Activated naive CD4-positive, alpha-beta T cell treated with anti-CD3 and anti-CD28 coated beads, Interleukin-2, amount 50 U/mL, for 72 hours (primary cell): ENCODE results near the gene NFYC. TPM values are rescaled to one million over a fixed set of nuclear protein-coding genes. Genes with fewer than 3 reads are reported as not detected.
A peak's percentile ranks its signal among the peaks of the same experiment; 100 is the strongest.

ENCODE experiments used
- ATAC-seq, 2 donors: fragments of 150-1000 bp; cut with Tn5 transposase; 2 replicates each; pipeline ENCODE4 v1.10.0; 2021; ENCODE audit warnings: mild to moderate bottlenecking in 2 of 2, moderate library complexity in 2 of 2
- DNase-seq, 2 donors: peaks; one replicate each; pipeline ENCODE4 v3.0.0; 2021 to 2022; ENCODE audit warnings: low spot score in 2 of 2
- H3K27ac Mint-ChIP-seq, 2 donors: one replicate each; pipeline ENCODE4 v1.8.0; 2022; ENCODE audit warnings: mild to moderate bottlenecking in 2 of 2, mixed read lengths in 2 of 2
- H3K36me3 Mint-ChIP-seq, 2 donors: one replicate each; pipeline ENCODE4 v1.8.0; 2022; ENCODE audit warnings: mixed read lengths in 2 of 2
- H3K9me3 Mint-ChIP-seq, 2 donors: one replicate each; pipeline ENCODE4 v1.8.0; 2022; ENCODE audit warnings: mixed read lengths in 2 of 2
- total RNA-seq, 2 donors: library from RNA; stranded (reverse); gene quantifications; one replicate each; pipeline ENCODE4 v1.2.3, GENCODE V29; 2022

NFYC gene
- total RNA-seq, 2 donors from 2014 or later: 58.9 to 62.5 TPM

DNA sequence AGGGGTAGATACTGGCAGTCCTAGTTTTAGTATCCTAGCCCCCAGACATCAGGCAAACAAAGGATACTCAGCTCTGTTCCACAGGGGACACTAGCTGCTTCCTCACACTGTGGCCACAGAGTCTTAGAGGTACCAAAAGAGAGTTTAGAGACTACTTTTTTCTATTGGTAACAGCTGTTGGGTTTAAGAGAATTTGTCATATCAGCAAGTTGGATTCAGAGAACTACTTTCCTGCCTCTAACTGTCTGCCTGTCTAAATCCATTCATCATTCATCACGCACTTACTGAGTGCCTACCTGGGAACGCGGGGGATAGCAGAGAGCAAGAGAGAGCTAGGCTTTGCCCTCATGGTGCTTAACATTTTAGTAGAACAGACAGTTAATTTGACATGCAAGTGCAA is 65.0 kb downstream of the NFYC start:
- no peak for DNase-seq
- Mint-ChIP-seq H3K36me3 (peaks cover 8 to 20% of the 10 kb centered on the region in 2 donors), H3K27ac (peak overlapping the region in 1 of 2 donors; percentile 53), H3K9me3 (no peaks in the 10 kb centered on the region)
- no peak for ATAC-seq

DNA sequence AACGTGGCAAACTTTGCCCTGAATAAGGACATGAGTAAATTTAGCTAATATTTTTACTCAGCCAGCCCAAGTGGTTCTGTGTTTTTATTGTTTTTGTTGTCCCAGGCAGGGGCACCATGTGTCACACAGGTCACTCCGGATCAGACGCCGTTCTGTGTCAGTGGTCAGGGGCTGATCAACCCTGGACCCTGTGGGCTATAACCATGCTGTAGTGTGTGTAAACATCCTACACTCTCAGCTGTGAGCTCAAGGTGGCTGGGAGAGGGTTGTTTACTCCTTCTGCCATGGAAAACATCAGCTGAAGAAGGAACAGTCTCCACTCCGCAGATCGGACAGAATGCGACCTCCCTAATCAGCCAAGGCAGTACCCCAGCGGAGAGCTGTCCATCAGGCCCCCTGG is 65.6 kb downstream of the NFYC start:
- H3K27ac Mint-ChIP-seq: peak overlapping the region in 1 of 2 donors; percentile 53
- peaks cover 8 to 20% of the 10 kb centered on the region in 2 donors for H3K36me3 Mint-ChIP-seq
- no peak for ATAC-seq
- H3K9me3 Mint-ChIP-seq: no peaks in the 10 kb centered on the region
- DNase-seq: no peak

DNA sequence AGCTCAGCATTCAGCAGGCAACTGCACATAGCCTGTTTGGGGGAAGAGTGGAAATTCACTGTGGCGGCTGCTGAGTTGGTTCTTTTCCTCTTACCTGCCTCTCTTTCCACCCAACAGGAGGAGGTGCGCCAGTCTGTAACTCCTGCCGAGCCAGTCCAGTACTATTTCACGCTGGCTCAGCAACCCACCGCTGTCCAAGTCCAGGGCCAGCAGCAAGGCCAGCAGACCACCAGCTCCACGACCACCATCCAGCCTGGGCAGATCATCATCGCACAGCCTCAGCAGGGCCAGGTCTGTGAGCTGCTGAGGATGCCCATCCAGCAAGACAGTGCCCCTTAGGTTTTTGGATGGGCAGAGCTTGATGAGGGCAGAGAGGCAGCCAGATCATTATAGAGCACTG is 66.5 kb downstream of the NFYC start:
- H3K36me3 Mint-ChIP-seq: peaks cover 13 to 20% of the 10 kb centered on the region in 2 donors
- no peak for DNase-seq
- ATAC-seq: no peak
- no peaks in the 10 kb centered on the region for H3K9me3 Mint-ChIP-seq
- H3K27ac Mint-ChIP-seq: peak overlapping the region in 1 of 2 donors; percentile 50

DNA sequence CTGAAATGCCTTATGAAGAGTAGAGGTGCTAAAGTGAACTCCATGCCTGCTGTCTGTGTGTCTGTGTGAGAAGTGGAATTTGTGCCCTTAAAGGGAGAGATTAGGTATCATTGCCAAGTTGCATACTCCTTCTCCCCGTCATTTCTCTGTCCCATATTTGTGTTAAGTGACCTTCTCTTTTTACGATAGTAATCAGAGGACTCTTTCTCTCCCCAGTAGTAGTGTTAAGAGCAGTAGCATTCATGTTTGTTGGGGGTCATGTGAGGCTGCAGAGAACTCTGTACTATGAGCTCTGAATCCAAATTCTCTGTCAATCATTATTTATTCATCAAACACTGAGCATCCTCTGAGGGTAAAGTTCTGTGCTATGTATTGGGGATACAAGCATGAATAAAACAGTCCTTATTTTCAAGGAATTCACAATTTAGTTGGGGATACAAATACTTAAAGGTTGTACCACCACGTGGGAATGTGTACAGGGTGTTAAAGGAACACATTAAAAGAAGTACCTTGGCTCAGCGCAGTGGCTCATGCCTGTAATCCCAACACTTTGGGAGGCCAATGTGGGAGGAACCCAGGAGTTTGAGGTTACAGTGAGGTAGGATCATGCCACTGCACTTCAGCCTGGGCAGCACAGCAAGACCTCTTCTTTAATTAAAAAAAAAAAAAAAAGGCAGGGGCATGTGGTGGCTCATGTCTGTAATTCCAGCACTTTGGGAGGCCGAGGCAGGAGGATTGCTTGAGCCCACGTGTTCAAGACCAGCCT is 67.3 kb downstream of the NFYC start:
- DNase-seq: no peak
- H3K27ac Mint-ChIP-seq: peak overlapping the region in 1 of 2 donors; percentile 58
- ATAC-seq: no peak
- H3K36me3 Mint-ChIP-seq: peaks cover 13 to 20% of the 10 kb centered on the region in 2 donors
- no peaks in the 10 kb centered on the region for H3K9me3 Mint-ChIP-seq

DNA sequence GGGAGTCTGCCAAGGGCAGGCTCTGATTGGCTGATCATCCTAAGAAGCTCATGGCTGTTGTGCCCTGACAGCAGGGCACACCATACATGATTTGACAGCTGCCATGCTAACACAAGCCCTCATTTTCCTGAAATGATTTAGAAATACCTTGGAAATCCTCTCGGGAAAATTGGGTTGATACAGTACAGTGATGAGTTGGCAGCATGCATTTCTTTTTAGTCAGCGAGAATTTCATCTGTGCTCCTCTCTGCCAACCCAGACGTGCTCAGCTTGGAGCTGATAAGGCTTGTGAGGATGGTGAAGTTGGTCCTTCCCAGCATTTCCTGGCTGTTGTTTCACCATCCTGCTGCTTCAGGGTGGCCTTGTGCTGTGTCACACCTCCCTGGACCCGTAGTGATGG is 69.5 kb downstream of the NFYC start:
- no peak overlapping the region for H3K27ac Mint-ChIP-seq
- no peaks in the 10 kb centered on the region for H3K9me3 Mint-ChIP-seq
- H3K36me3 Mint-ChIP-seq: peaks cover 14 to 16% of the 10 kb centered on the region in 2 donors
- DNase-seq: no peak
- ATAC-seq: no peak

DNA sequence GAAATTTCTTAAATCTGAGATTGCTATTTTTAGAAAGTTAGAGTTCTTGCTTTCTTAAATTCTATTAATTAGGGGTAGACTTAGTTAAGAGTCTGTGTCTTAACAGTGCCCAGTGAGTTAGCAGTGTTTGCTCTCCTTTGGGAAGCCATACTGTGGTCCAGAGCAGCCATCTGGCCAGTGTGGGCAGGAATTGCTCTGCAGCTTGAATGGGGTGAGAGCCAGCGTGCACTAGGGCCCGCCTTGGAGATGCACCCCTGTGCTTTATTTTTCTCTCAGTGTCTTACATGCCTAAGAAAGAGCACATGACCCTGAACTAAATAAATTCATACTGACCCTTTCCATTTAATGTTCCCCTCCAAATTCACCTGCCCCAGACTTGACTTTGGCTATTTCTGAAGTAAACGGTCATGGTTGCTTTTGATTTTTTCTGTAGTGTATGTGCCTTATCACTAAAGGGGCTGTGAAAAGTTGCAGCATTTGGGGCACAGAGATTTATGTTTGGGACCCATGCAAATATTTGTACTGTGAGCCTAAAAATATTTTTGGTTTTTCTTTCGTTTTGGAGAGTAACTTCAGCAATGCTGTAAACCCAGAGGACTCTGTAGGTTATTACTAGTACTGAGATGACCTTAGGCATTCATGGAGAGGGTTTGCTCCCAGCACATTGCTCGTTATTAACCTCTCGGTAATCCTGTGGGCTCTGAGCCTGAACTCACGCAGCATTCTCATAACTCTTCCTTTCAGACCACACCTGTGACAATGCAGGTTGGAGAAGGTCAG is 70.8 kb downstream of the NFYC start:
- Mint-ChIP-seq H3K9me3 (no peaks in the 10 kb centered on the region), H3K27ac (no peak overlapping the region), H3K36me3 (peaks cover 19 to 25% of the 10 kb centered on the region in 2 donors)
- no peak for DNase-seq
- ATAC-seq: no peak

DNA sequence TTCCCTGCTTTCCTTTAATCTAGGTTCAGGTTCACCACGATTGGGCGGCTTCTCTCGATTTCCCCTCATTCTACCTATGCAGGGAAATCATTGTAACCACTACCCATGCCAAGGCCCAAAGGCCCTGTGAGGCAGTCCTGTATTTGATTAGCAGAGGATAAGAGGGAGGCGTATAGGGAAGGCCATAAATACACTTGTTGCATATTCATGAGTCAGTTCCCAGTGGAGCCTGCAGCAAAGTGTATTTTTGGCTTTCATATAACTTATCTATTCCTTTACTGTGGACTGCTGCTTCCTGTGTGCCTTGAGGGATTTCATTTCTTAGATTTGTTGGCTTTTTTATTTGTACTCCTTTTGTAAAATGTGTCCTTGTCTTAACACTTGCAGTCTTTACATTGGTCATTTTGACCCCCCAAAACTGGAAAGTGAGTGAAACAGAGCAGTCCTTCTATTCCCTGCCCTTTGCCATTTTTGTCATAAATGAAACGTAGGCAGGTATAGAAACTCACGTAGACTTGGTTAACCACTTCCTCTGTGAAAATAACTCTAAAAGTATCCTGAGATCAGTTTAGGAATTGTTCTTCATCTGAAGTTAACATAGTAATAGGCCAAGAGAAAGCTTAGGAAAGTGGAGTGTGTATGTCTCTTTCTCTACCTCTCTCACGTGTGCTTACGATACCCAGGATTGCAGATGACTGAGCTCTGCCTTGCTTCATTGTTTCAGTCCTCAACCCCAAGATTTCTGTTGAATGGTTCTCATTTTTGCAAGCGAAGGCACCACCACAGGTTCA is 72.4 kb downstream of the NFYC start:
- Mint-ChIP-seq H3K27ac (peak overlapping the region; percentile 83 to 92), H3K36me3 (peaks cover 20 to 25% of the 10 kb centered on the region in 2 donors), H3K9me3 (no peaks in the 10 kb centered on the region)
- DNase-seq: no peak
- ATAC-seq: peak; percentile 88 to 89

DNA sequence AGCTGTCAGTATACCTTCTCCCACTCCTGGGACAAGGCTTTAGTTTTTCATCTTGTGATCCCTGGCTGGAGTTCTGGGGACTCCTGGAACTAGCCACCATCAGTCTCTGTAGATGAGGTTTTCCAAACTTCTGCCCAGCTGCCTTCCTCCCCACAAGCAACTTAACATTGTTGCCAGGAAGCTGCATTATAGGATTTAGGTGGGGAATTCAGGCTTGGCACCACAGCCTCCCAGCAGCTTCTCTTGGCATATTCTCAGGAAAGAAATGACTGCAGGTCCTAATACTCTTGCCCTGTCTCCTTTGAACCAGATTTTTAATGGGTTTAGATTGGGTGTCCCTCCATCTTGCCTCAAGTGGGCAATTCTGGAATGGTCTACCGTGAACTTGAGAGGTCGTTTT is 73.5 kb downstream of the NFYC start:
- Mint-ChIP-seq H3K27ac (peak overlapping the region; percentile 22 to 83), H3K9me3 (no peaks in the 10 kb centered on the region), H3K36me3 (peaks cover 14 to 25% of the 10 kb centered on the region in 2 donors)
- no peak for DNase-seq
- no peak for ATAC-seq

DNA sequence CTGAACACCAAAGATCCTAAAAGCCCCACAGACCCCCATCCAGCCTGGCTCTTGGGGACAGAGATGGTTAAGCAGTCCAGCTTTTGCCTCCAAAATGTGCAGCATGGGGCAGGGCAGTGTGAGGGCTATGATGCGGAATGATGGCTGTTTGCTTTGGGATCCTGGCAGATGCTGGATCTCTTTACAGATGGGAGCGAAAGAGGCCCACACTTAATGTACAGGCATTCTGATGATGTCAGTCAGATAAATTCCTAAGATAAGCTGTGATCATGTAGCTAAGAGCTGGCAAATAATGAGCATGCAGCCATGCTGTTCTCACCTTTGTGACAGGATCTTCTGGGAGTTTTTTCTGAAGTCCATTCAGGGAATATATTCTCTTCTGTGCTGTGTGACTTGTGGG is 74.5 kb downstream of the NFYC start:
- Mint-ChIP-seq H3K27ac (peak overlapping the region; percentile 39 to 50), H3K36me3 (peaks cover 14 to 25% of the 10 kb centered on the region in 2 donors), H3K9me3 (no peaks in the 10 kb centered on the region)
- DNase-seq: no peak
- no peak for ATAC-seq

DNA sequence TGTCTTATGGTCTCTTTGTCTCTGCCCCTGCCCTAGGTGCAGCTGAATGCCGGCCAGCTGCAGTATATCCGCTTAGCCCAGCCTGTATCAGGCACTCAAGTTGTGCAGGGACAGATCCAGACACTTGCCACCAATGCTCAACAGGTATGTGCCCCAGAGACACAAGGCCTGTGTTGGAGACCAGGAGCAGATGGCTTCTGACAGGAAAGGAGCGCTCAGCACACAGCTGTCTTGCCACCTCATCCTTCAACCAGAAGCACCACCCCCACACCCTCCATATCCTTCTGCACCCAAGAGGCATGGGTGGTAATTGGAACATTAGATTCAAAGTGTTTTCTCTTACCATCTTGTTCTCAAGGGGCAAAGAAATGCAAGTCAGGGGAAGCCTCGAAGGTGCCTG is 75.1 kb downstream of the NFYC start:
- no peak for ATAC-seq
- H3K27ac Mint-ChIP-seq: peak overlapping the region; percentile 16 to 50
- no peaks in the 10 kb centered on the region for H3K9me3 Mint-ChIP-seq
- DNase-seq: no peak
- H3K36me3 Mint-ChIP-seq: peaks cover 14 to 25% of the 10 kb centered on the region in 2 donors

DNA sequence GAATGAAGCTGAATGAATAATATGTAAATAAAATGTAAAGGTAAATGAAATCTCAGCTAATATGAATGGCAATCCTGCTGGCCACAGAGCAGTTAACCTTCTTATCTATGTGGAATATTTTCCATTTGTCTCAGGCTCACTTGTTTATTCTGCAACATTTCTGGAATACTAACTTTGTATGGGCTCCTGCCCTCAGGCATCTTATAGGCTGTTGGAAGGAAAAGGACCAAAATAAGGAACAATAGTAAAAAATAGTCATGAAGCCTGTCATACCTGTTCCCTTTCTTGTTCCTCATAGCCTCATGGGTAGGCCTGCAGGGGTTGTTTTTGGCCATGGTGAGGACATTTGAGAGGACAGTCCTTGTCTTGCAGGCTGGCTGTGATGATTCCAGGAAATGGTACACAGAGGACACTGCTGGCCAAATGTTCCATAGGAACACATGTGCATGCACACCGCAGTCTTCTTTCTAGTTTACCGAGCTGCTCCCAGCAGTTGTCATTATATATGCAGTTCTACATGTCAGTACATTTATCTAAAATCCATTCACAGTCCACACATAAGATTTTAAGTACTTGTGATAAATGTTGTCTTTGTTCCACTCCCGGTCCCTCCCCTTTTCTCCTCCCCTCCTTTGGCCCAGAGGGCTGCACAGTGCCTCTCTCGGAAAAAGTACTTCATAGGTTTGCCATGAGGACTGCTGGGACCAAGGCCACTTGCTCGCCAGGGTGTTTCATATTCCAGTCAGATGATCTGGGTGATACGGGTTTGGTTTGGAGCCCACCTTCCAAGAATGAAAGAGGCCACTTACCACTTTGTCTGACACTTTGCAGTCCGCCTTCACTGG is 76.9 kb downstream of the NFYC start:
- Mint-ChIP-seq H3K9me3 (no peaks in the 10 kb centered on the region), H3K36me3 (peaks cover 14 to 20% of the 10 kb centered on the region in 2 donors), H3K27ac (peak overlapping the region; percentile 48 to 50)
- no peak for DNase-seq
- no peak for ATAC-seq

DNA sequence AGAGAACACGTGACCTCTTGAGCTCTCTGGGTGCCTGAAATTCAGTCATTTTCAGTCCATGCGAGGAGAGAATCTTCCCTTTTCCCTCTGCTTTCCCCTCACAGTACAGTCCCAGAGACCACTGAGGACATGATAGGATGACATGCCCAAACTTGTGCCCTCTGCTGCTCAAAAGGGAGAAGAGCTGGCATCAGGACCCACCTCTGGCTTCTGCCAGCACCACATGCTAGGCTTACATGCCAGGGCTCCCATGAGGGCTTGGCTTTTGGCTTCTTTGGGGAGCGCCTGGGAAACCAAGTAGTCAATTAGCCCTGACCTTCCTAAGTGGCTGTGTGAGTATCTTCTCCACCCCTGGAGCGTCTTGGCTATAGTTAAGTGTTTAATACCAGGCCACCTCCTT is 78.3 kb downstream of the NFYC start:
- Mint-ChIP-seq H3K27ac (peak overlapping the region; percentile 44 to 83), H3K36me3 (peaks cover 13 to 14% of the 10 kb centered on the region in 2 donors), H3K9me3 (no peaks in the 10 kb centered on the region)
- no peak for DNase-seq
- ATAC-seq: no peak

DNA sequence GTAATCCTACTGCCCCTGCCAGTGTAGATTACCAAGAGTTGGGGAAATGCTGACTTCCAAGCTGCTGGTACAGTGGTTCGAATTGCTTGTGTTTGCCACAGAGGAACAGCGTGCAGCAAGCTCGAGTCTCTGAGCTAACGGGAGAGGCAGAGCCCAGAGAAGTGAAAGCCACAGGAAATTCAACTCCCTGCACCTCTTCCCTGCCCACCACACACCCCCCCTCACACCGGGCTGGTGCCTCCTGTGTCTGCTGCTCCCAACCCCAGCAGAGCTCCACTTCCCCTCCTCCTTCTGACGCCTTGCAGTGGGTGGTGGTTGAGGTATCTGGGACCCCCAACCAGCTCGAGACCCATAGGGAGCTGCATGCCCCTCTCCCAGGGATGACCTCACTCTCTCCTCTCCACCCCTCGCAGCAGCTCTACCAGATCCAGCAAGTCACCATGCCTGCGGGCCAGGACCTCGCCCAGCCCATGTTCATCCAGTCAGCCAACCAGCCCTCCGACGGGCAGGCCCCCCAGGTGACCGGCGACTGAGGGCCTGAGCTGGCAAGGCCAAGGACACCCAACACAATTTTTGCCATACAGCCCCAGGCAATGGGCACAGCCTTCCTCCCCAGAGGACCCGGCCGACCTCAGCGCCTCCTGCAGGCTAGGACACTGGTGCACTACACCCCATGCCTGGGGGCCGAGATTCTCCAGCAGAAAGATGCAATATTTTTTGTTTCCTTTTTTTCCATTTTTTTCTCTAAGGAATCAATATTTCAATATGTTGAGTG is 79.0 kb downstream of the NFYC start:
- Mint-ChIP-seq H3K27ac (peak overlapping the region; percentile 72 to 83), H3K9me3 (no peaks in the 10 kb centered on the region), H3K36me3 (peaks cover 9 to 14% of the 10 kb centered on the region in 2 donors)
- ATAC-seq (no peak), DNase-seq (no peak)

DNA sequence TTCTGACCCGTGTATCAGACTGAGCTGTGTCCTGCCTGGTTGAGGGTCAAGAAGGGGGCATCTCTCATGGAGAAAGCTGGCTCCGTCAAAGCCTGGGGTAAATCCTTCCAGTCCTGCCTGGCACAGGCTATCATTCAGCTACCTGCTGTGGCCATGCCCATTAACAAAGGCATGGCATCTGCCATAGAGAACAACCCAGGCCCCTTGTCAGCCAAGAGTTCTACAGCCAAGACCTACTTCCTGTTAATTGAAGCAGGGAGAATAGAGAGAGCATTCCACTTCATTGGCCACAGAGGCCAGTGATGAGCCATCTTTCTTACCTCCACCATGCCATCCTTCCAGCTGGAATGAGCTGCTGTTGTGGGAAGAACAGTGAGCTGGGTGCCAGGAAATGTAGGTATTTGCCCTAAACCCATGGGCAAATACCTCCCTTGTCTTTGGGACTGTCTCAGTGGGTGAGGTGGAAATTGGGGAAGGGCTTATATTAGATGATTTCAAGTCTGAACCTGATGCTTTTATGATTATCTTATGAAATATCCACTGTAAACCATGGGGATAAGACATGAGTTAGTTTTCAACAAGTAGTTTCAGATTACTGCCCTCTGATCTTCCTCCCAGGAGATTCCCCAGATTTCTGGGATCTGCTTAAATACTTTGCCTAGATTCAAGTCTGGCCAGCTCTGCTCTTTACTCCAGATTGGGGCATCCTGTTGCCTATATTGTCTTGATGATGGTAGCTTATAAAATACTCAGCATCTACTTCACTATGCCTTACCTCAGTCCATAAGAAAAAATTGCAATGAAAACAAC is 80.8 kb downstream of the NFYC start:
- peak overlapping the region; percentile 22 to 83 for H3K27ac Mint-ChIP-seq
- H3K9me3 Mint-ChIP-seq: peaks cover 0 to 9% of the 10 kb centered on the region in 2 donors
- DNase-seq (no peak), ATAC-seq (no peak)
- peaks cover 7 to 20% of the 10 kb centered on the region in 2 donors for H3K36me3 Mint-ChIP-seq
